ENCODE data around the gene MFN2. TPM values are rescaled to one million over a fixed set of nuclear protein-coding genes. Genes with fewer than 3 reads are reported as not detected.

The MFN2 gene
- total RNA-seq, 1 donor from 2014 or later = 61.9 TPM

GRCh38 chr1:11991969-11992676 lies 11.9 kb downstream of the MFN2 start:
- TF ChIP-seq, protein P1, sequence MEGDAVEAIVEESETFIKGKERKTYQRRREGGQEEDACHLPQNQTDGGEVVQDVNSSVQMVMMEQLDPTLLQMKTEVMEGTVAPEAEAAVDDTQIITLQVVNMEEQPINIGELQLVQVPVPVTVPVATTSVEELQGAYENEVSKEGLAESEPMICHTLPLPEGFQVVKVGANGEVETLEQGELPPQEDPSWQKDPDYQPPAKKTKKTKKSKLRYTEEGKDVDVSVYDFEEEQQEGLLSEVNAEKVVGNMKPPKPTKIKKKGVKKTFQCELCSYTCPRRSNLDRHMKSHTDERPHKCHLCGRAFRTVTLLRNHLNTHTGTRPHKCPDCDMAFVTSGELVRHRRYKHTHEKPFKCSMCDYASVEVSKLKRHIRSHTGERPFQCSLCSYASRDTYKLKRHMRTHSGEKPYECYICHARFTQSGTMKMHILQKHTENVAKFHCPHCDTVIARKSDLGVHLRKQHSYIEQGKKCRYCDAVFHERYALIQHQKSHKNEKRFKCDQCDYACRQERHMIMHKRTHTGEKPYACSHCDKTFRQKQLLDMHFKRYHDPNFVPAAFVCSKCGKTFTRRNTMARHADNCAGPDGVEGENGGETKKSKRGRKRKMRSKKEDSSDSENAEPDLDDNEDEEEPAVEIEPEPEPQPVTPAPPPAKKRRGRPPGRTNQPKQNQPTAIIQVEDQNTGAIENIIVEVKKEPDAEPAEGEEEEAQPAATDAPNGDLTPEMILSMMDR (IDR thresholded peaks at IDR 0.05; ENCODE audit: partially characterized antibody, unreplicated experiment) = no peak
- no peaks in the 10 kb centered on the region for H3K36me3 Mint-ChIP-seq (ENCODE audit: unreplicated experiment)
- DNase-seq = no peak

DNA sequence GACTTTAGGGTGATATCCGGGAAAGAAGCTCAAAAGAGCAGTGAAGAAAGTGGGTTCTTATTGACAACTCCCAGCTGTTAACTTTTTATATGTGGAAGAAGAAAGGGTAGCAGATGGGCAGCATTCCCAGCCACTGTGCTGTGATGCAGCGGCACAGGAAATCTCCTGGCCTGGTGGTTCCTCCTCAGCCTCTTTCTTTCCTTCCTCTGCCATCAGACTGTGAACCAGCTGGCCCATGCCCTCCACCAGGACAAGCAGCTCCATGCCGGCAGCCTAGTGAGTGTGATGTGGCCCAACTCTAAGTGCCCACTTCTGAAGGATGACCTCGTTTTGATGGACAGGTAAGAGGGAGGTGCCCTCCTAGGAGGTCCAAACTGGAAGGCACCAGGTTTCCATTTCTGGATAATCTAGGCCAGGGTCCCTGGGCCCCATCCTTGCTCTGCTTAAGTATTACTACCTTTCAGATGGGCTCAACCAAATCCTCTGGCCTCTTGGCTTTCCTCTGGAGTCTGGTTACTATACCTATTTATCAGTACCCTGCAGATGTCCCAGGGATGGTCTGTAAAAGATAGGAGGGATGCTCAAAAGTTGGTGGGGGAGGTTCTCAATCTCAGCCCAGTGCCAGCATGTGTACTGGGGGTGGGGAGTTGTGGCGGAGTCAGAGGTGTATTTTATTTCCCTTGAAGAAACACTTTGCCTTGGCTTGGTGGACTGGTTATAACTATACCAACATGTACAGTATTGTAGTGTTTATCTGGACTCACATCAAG lies 17.0 kb downstream of the MFN2 start:
- Mint-ChIP-seq H3K27ac (ENCODE audit: unreplicated experiment) (no peak overlapping the region), H3K9me3 (ENCODE audit: unreplicated experiment) (no peaks in the 10 kb centered on the region), H3K27me3 (ENCODE audit: unreplicated experiment) (no peaks in the 10 kb centered on the region), H3K4me1 (ENCODE audit: low read depth, unreplicated experiment) (no peaks in the 10 kb centered on the region), H3K4me3 (ENCODE audit: unreplicated experiment) (no peak overlapping the region), H3K36me3 (ENCODE audit: unreplicated experiment) (no peaks in the 10 kb centered on the region)
- no peak for DNase-seq
- TF ChIP-seq, protein P1 (IDR thresholded peaks at IDR 0.05; ENCODE audit: partially characterized antibody, unreplicated experiment) = no peak

More at GRCh38 chr1:11991969-11992676, 11.9 kb downstream of the MFN2 start:
- no peak overlapping the region for H3K4me3 Mint-ChIP-seq (ENCODE audit: unreplicated experiment)
- H3K9me3 Mint-ChIP-seq (ENCODE audit: unreplicated experiment) = no peaks in the 10 kb centered on the region
- no peaks in the 10 kb centered on the region for H3K4me1 Mint-ChIP-seq (ENCODE audit: low read depth, unreplicated experiment)
- H3K27me3 Mint-ChIP-seq (ENCODE audit: unreplicated experiment) = no peaks in the 10 kb centered on the region
- no peak overlapping the region for H3K27ac Mint-ChIP-seq (ENCODE audit: unreplicated experiment)

GRCh38 chr1:11998636-11999035 lies 18.4 kb downstream of the MFN2 start:
- Mint-ChIP-seq H3K4me1 (ENCODE audit: low read depth, unreplicated experiment) (no peaks in the 10 kb centered on the region), H3K36me3 (ENCODE audit: unreplicated experiment) (no peaks in the 10 kb centered on the region), H3K9me3 (ENCODE audit: unreplicated experiment) (no peaks in the 10 kb centered on the region), H3K27ac (ENCODE audit: unreplicated experiment) (no peak overlapping the region), H3K27me3 (ENCODE audit: unreplicated experiment) (no peaks in the 10 kb centered on the region), H3K4me3 (ENCODE audit: unreplicated experiment) (no peak overlapping the region)
- no peak for DNase-seq
- TF ChIP-seq, protein P1 (IDR thresholded peaks at IDR 0.05; ENCODE audit: partially characterized antibody, unreplicated experiment) = no peak

GRCh38 chr1:11999236-11999635 lies 19.0 kb downstream of the MFN2 start:
- Mint-ChIP-seq H3K27ac (ENCODE audit: unreplicated experiment) (no peak overlapping the region), H3K27me3 (ENCODE audit: unreplicated experiment) (no peaks in the 10 kb centered on the region), H3K36me3 (ENCODE audit: unreplicated experiment) (no peaks in the 10 kb centered on the region), H3K4me3 (ENCODE audit: unreplicated experiment) (no peak overlapping the region), H3K9me3 (ENCODE audit: unreplicated experiment) (no peaks in the 10 kb centered on the region), H3K4me1 (ENCODE audit: low read depth, unreplicated experiment) (no peaks in the 10 kb centered on the region)
- no peak for DNase-seq
- TF ChIP-seq, protein P1 (IDR thresholded peaks at IDR 0.05; ENCODE audit: partially characterized antibody, unreplicated experiment) = no peak
